ENCODE results near the gene LHPP.

LHPP gene

GRCh38 chr10:124624006-124624405 lies 162.4 kb downstream of the LHPP start:
- peak overlapping the region; percentile 94 for H3K27ac ChIP-seq
- CTCF ChIA-PET = no interaction called here

DNA sequence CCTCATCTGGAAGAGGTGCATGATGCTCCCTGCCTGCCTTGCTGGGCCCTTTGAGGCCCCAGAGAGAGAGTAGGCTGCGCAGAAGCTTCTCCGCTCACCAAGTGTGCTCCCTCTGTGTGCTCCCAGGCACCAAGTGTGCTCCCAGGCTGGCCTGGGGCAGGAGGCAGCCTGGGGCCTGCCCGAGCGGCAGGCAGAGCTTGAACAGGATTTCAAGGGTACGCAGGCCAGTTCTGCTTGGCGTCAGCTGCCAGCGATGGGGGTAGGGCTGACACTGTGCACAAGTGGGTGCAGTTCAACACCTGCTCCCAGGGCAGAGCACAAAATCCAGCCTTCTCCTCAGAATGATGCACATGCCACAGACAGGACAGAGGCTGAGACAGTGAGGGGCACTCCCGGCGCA lies 162.8 kb downstream of the LHPP start:
- H3K27ac ChIP-seq = peak overlapping the region; percentile 94
- DNase-seq (ENCODE audit: low spot score) = no peak
- ChIA-PET POLR2A (ENCODE audit: low non-redundant PET) (no interaction called here), CTCF (interaction anchor here (0.6 kb wide), 1 partner anchor 26 kb away, joined by 3 read pairs; no protein-coding TSS in a partner anchor)
- TF ChIP-seq, protein P1, sequence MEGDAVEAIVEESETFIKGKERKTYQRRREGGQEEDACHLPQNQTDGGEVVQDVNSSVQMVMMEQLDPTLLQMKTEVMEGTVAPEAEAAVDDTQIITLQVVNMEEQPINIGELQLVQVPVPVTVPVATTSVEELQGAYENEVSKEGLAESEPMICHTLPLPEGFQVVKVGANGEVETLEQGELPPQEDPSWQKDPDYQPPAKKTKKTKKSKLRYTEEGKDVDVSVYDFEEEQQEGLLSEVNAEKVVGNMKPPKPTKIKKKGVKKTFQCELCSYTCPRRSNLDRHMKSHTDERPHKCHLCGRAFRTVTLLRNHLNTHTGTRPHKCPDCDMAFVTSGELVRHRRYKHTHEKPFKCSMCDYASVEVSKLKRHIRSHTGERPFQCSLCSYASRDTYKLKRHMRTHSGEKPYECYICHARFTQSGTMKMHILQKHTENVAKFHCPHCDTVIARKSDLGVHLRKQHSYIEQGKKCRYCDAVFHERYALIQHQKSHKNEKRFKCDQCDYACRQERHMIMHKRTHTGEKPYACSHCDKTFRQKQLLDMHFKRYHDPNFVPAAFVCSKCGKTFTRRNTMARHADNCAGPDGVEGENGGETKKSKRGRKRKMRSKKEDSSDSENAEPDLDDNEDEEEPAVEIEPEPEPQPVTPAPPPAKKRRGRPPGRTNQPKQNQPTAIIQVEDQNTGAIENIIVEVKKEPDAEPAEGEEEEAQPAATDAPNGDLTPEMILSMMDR (conservative IDR thresholded peaks at IDR 0.05; ENCODE audit: low read depth) = no peak

More at GRCh38 chr10:124624006-124624405, 162.4 kb downstream of the LHPP start:
- POLR2A ChIA-PET (ENCODE audit: low non-redundant PET) = interaction anchor here (0.6 kb wide), 1 partner anchor 15 kb away, joined by 3 read pairs; no protein-coding TSS in a partner anchor
- no peak for DNase-seq (ENCODE audit: low spot score)
- TF ChIP-seq, protein P1 (conservative IDR thresholded peaks at IDR 0.05; ENCODE audit: low read depth) = no peak

GRCh38 chr10:124624895-124625294 lies 163.3 kb downstream of the LHPP start:
- ChIA-PET POLR2A (ENCODE audit: low non-redundant PET) (no interaction called here), CTCF (interaction anchor here (0.6 kb wide), 1 partner anchor 25 kb away, joined by 3 read pairs; no protein-coding TSS in a partner anchor)
- peak overlapping the region; percentile 94 for H3K27ac ChIP-seq
- TF ChIP-seq, protein P1 (conservative IDR thresholded peaks at IDR 0.05; ENCODE audit: low read depth) = no peak
- DNase-seq (ENCODE audit: low spot score) = no peak

- no peak for DNase-seq (ENCODE audit: low spot score)
- H3K27ac ChIP-seq = peak overlapping the region; percentile 94
- TF ChIP-seq, protein P1 (conservative IDR thresholded peaks at IDR 0.05; ENCODE audit: low read depth) = no peak
- CTCF ChIA-PET = interaction anchor here (1.0 kb wide), 1 partner anchor 115 kb away, joined by 6 read pairs; no protein-coding TSS in a partner anchor
- POLR2A ChIA-PET (ENCODE audit: low non-redundant PET) = no interaction called here
These were observed 164.2 kb downstream of the LHPP start for GRCh38 chr10:124625831-124626238.

DNA sequence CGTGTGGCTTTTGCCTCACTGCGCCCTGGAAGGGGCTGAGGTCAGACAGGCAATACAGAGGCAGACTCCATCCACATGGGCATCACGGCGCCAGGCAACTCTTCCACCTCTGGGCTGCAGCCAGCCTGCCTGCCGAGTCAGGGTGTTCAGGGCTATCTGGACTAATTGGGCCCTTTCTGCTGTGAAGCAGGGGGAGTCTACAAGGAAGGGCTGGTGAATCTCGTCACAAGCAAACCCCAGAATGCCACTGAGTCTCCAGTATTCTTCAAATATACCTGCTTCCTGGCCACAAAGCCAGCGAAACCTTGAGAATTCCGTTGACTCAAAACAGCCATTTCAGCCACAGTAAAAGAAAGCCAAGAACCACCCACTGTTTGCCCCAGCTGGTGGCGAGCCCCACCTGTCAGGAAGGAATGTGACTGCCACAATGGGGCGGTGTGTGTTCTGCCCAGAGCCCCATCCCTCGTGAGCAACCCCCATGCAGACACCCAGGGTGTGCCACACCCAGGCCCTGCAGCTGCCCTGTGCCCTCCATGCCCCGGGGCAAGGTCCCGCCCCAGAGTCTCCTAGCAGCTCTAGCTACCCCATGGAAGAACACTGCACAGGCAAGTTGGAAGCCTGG lies 165.2 kb downstream of the LHPP start:
- ChIA-PET POLR2A (ENCODE audit: low non-redundant PET) (no interaction called here), CTCF (interaction anchor here (0.6 to 1.0 kb wide), 5 partner anchors 44 to 120 kb away, joined by 3 to 6 read pairs (median 3); no protein-coding TSS in a partner anchor)
- H3K27ac ChIP-seq = peak overlapping the region; percentile 94
- TF ChIP-seq, protein P1 (conservative IDR thresholded peaks at IDR 0.05; ENCODE audit: low read depth) = no peak
- peak; percentile 80 for DNase-seq (ENCODE audit: low spot score)

DNA sequence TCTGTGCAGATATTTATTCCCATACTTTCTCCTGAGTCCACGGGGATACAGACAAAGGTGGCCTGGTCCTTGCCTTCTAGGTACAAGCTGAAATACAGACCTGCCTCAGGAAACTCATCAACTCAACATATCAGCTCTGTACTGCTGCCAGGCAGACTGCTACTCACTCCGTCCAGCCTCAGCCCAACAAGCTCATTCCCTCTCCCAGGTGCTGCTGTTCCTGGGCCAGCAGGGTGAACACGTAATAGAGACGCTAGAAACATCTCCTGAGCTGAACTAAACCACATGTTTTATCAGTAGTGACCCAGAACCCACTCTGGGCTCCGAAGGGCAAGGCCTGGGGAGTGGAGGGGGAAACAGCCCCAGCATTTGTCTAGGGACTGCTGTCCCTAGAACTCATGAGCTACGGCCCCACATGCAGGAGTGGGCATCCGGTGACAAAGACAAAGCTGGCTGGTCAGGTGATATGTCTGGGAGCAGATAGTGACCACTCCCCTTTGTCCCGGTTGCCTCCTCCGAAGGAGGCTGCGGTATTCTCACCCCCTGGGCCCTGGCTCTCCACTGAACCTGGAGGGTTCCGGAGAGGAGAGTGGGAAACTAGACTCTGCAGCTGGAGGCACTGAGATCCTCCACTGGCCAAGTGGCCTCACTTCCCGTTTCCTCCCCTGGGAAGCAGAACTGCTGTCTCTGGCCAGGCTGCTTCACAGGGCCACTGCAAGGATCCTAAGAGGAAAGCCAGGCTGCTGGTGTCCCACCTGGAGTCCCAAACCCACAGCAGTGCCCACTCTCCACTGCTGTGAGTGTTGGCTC lies 166.4 kb downstream of the LHPP start:
- ChIA-PET CTCF (interaction anchor here (0.6 to 0.7 kb wide), 5 partner anchors 43 to 205 kb away, joined by 3 to 4 read pairs (median 3); no protein-coding TSS in a partner anchor), POLR2A (ENCODE audit: low non-redundant PET) (no interaction called here)
- TF ChIP-seq, protein P1 (conservative IDR thresholded peaks at IDR 0.05; ENCODE audit: low read depth) = no peak
- H3K27ac ChIP-seq = peak overlapping the region; percentile 94
- no peak for DNase-seq (ENCODE audit: low spot score)

All from RWPE1 (cell line).